GM12875 (cell line): ENCODE results near the gene DMAP1.

Source experiments
- H3K4me3 ChIP-seq: one replicate; pipeline ENCODE4 v1.5.1; 2011; ENCODE audit warnings: low read depth, low read length, control low read depth
- CTCF ChIP-seq: IDR thresholded peaks from 2 replicates; pipeline ENCODE4 v1.5.1; 2011; ENCODE audit warnings: low read depth, mild to moderate bottlenecking, control low read depth, inconsistent platforms, low read length, moderate library complexity, borderline replicate concordance; ENCODE audit not compliant: insufficient read depth

DMAP1 gene

GRCh38 chr1:44244986-44245385, 31.7 kb downstream of the DMAP1 start:
- no peak overlapping the region for H3K4me3 ChIP-seq
- TF ChIP-seq CTCF = no peak

GRCh38 chr1:44246806-44247205, 33.5 kb downstream of the DMAP1 start:
- no peak for TF ChIP-seq CTCF
- no peak overlapping the region for H3K4me3 ChIP-seq

DNA sequence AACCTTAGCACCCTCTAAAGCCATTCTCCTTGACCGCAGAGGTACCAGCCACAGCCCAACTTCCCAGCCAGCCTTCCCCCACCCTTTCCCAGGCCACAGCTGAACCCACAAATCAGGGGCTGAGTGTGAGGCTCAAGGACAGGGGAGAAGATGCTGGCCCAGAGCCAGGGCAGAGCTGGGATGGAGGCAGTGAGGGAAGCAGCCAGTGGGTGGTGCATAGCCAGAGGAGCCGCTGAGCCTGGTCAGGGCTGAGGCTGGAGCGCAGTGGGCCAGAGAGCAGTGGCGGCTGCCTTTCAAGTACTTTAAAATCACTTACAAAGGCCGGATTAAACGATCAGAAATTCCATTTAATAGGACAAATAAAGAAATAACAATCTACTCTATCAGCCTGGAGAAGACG, 36.3 kb downstream of the DMAP1 start:
- TF ChIP-seq CTCF = no peak
- no peak overlapping the region for H3K4me3 ChIP-seq

DNA sequence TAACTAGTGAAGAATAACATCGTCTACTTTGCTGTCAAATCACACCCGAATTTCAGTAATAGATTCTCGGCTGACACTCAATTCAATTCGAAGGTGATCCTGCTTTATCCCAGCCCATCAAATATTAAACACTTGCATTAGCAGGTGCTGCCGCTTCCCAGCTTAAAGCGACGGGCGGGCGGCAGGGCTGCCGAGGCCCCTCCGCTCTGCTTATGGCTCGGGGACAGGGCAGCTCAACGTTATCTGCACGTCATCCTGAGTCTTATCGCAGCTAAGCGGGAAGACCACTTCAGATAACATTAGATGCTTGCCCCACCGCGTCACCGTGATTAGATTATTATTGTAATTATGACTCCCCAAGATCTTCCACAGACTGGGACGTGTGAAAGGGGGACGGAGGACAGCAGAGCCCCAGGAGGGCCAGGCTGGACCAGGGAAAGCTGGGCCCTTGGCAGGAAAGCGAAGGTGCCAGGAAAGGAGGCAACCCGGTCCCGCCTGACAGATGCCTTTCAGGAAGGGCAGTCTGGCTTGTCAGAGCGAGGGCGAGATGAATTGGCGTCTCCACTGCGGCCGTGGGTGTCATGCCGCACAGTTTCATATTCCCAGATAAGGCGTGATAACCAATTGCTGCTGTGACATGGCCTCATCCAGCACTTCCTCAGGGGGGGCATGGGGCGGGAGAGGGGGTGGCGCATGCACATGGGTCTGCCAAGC, 37.0 kb downstream of the DMAP1 start:
- H3K4me3 ChIP-seq = no peak overlapping the region
- no peak for TF ChIP-seq CTCF

DNA sequence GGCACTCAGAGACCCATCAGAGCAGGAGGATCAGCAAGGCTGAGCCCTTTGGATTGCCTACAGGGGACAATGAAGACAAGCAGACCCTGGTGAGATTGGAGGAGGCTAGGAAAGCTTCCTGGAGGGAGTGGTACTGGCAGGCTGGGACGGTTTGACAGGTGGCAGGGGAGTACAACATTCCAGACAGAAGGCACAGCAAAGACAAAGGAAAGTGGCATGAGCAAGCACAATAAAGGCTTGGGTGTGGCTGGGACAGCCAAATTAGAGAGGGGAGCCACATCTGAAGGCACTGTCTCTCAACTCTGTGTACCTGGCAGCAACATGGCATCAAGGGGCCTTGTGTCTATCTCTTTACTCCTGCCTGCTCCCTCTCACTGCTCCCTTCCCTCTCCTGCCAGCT, 38.2 kb downstream of the DMAP1 start:
- TF ChIP-seq CTCF = no peak
- H3K4me3 ChIP-seq = no peak overlapping the region

DNA sequence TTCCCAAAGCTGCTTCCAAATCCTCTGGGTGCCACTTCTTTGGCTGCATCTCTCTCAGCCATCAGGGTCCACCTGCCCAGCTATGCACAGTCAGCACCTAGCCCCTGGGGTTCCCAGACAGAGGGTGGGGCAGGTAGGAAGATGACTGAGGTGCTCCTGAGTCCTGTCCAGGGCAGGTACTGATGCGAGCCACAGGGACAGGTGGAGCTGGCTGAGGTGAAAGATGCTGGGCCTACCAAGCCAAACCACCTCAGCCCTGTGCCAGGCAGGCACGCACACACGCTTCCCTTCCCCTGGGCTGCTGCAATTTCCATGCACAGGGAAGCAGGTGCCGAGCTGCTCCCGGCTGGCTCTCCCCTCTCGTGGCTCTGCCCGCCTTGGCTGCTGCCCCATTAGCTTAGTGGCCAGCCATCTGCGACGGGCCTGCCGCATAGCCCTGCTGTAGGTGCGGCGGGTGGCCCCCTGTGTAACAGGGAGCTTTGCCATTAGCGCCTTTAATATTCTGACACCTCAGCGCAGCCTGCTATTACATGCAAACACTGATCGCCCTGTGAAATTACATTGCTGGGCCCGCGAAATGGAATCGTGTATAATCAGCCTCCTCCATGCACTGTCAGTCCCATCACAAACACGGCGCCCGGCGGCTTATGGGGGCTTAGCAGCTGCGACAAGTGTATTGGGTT, 38.9 kb downstream of the DMAP1 start:
- H3K4me3 ChIP-seq = no peak overlapping the region
- no peak for TF ChIP-seq CTCF

GRCh38 chr1:44254392-44254910, 41.2 kb downstream of the DMAP1 start:
- no peak for TF ChIP-seq CTCF
- H3K4me3 ChIP-seq = no peak overlapping the region
